GM19240 (cell line): ENCODE measurements around the gene ZNF324.

Experiments used
- DNase-seq: peaks from one replicate; pipeline ENCODE4 v3.0.0; 2011; ENCODE audit warnings: low spot score; ENCODE audit not compliant: insufficient read length

ZNF324 gene

DNA sequence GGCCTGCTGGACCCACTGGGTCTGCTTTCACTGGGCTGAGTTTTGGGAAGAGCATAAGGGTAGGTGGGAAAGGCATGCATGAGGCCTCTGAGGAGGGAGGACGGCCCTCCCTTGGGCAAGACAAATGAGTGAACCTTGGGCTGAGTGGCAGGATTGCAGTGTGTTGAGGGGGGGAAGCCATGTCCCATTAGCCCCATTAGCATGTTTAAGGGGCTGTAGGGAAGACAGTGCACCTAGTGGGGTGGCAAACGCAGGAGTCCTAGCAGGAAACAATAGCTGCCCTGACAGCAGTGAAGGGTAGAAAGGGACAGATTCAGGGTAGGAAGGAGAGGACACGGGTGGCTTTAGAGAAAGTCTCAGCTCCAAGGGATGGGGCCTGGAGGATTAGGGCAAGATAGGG is 55.8 kb downstream of the ZNF324 start:
- DNase-seq, result no peak
